Tibial nerve (tissue), 4 donors: ENCODE results near the gene TOGARAM1. TPM values are rescaled to one million over a fixed set of nuclear protein-coding genes. Genes with fewer than 3 reads are reported as not detected.

ENCODE experiments used
- DNase-seq, 2 donors: peaks; one replicate each; pipeline ENCODE4 v3.0.0-alpha.2; 2019; ENCODE audit warnings: low spot score in 2 of 2
- H3K27ac ChIP-seq, 4 donors: fragments of 200-600 bp; sonication (generic) in 3 of 4; one replicate each; pipeline ENCODE4 v1.5.1; 2017 to 2019; ENCODE audit warnings: mild to moderate bottlenecking in 1 of 4
- H3K27me3 ChIP-seq, 2 donors: fragments of 200-600 bp; sonication (generic) in 1 of 2; one replicate each; pipeline versions ENCODE4 v1.5.1 to v1.6.0; 2017 to 2019
- H3K36me3 ChIP-seq, 3 donors: fragments of 200-600 bp; sonication (generic); one replicate each; pipeline ENCODE4 v1.5.1; 2018 to 2019
- H3K4me1 ChIP-seq, 4 donors: fragments of 200-600 bp; sonication (generic) in 3 of 4; one replicate each; pipeline ENCODE4 v1.5.1; 2017 to 2019
- H3K4me3 ChIP-seq, 4 donors: fragments of 200-600 bp; sonication (generic) in 3 of 4; one replicate each; pipeline ENCODE4 v1.5.1; 2017 to 2019; ENCODE audit warnings: mild to moderate bottlenecking in 1 of 4, moderate library complexity in 1 of 4
- H3K9me3 ChIP-seq, 4 donors: fragments of 200-600 bp; sonication (generic) in 3 of 4; one replicate each; pipeline ENCODE4 v1.5.1; 2017 to 2019
- EP300 ChIP-seq, 2 donors: sonication (generic); formaldehyde crosslinking; IDR thresholded peaks; one replicate each; pipeline ENCODE4 v1.6.1; 2017; ENCODE audit warnings: antibody characterized with exemption in 2 of 2, mild to moderate bottlenecking in 1 of 2
- POLR2A ChIP-seq, 2 donors: fragments of 450-650 bp; IDR thresholded peaks; one replicate each; pipeline ENCODE4 v1.6.1; 2017; ENCODE audit warnings: antibody characterized with exemption in 2 of 2, mild to moderate bottlenecking in 2 of 2, moderate library complexity in 2 of 2
- WGBS, 2 donors: methylation state at CpG; one replicate each; pipeline ENCODE4 v1.1.5; 2018; 5-methylcytosine and 5-hydroxymethylcytosine counted together
- small RNA-seq: library from RNA; depleted of rRNA; stranded (forward); fragments of <200 nt; gene quantifications from one replicate; pipeline ENCODE3, GENCODE V24; 2016
- total RNA-seq, 4 donors: library from RNA; depleted of rRNA; stranded (reverse); fragments of >200 nt; gene quantifications; one replicate each; pipeline ENCODE4 v1.1.0, GENCODE V29; 2016
- TF ChIP-seq, protein P1 (sequence below), 5 experiments: fragments of 200-600 bp in 3 of 5; fragments of 450-650 bp in 2 of 5; sonication (generic) in 3 of 5; IDR thresholded peaks; one replicate each; pipeline ENCODE4 v1.5.1; 2016 to 2019; ENCODE audit warnings: antibody characterized with exemption in 5 of 5, mild to moderate bottlenecking in 3 of 5, moderate library complexity in 2 of 5

The TOGARAM1 gene
- total RNA-seq, 4 donors from 2014 or later, result 22.2 to 51.8 (median 34.2) TPM

DNA sequence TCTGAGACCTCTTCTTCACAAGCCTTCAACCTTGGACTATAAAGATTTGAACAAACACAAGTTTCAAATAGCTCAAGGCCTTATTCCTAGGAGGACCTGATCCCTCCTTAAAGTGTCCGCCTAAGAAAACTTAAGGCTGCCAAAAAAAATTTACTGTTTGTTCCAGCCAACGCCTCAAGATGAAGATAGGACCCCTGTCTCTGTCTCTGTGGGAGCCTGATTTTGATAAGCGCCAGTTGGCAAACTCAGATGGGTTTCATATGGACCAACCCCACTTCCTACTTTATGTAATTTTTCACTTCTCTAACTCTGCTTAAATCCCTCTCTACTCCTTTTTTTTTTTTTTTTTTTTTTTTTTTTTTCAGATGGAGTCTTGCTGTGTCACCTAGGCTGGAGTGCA, 161.3 kb downstream of the TOGARAM1 start:
- Histone ChIP-seq H3K36me3 (peaks cover 0 to 96% (median 6%) of the 10 kb centered on the region in 3 donors), H3K27me3 (no peaks in the 10 kb centered on the region), H3K27ac (no peak overlapping the region), H3K4me3 (no peak overlapping the region), H3K4me1 (no peaks in the 10 kb centered on the region), H3K9me3 (no peaks in the 10 kb centered on the region)
- TF ChIP-seq EP300 (IDR thresholded peaks at IDR 0.05), result no peak
- TF ChIP-seq, protein P1, sequence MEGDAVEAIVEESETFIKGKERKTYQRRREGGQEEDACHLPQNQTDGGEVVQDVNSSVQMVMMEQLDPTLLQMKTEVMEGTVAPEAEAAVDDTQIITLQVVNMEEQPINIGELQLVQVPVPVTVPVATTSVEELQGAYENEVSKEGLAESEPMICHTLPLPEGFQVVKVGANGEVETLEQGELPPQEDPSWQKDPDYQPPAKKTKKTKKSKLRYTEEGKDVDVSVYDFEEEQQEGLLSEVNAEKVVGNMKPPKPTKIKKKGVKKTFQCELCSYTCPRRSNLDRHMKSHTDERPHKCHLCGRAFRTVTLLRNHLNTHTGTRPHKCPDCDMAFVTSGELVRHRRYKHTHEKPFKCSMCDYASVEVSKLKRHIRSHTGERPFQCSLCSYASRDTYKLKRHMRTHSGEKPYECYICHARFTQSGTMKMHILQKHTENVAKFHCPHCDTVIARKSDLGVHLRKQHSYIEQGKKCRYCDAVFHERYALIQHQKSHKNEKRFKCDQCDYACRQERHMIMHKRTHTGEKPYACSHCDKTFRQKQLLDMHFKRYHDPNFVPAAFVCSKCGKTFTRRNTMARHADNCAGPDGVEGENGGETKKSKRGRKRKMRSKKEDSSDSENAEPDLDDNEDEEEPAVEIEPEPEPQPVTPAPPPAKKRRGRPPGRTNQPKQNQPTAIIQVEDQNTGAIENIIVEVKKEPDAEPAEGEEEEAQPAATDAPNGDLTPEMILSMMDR (IDR thresholded peaks at IDR 0.05), result no peak
- TF ChIP-seq POLR2A (IDR thresholded peaks at IDR 0.05), result no peak
- no peak for DNase-seq
- 86 to 87% methylated on average over 3 of the region's 3 CpGs for WGBS, 2 donors

Small RNA genes lying within 50 kb of the gene (small RNA-seq; reads per million reads assigned to genes)
- gene RF00151 (not detected), gene SNORD127 (12,279 reads per million, percentile 100 among the genes with 10 or more reads in this experiment)

Other genes with a start within 250 kb of the TOGARAM1 start
- gene KLHL28, start 243 bp upstream of the TOGARAM1 start, total RNA-seq, result 10 to 100 TPM; 10.0 to 18.4 (median 11.6) TPM
- 10 to 100 TPM; 20.7 to 30.0 (median 28.4) TPM for gene PRPF39, start 121.9 kb downstream of the TOGARAM1 start, total RNA-seq
- 10 to 100 TPM; 19.6 to 45.7 (median 32.7) TPM for gene FKBP3, start 172.3 kb downstream of the TOGARAM1 start, total RNA-seq
- 10 to 100 TPM in 1 of 4 donors, 1 to 10 TPM in 3; 5.1 to 12.9 (median 7.7) TPM for gene FANCM, start 173.7 kb downstream of the TOGARAM1 start, total RNA-seq